OCI-M2 (cell line): ENCODE data around the gene CABP7.

Source experiments
- DNase-seq: peaks from one replicate; lab custom pipeline; 2025; ENCODE audit not compliant: unreplicated experiment; lab: John Stamatoyannopoulos, UW

CABP7 gene

DNA sequence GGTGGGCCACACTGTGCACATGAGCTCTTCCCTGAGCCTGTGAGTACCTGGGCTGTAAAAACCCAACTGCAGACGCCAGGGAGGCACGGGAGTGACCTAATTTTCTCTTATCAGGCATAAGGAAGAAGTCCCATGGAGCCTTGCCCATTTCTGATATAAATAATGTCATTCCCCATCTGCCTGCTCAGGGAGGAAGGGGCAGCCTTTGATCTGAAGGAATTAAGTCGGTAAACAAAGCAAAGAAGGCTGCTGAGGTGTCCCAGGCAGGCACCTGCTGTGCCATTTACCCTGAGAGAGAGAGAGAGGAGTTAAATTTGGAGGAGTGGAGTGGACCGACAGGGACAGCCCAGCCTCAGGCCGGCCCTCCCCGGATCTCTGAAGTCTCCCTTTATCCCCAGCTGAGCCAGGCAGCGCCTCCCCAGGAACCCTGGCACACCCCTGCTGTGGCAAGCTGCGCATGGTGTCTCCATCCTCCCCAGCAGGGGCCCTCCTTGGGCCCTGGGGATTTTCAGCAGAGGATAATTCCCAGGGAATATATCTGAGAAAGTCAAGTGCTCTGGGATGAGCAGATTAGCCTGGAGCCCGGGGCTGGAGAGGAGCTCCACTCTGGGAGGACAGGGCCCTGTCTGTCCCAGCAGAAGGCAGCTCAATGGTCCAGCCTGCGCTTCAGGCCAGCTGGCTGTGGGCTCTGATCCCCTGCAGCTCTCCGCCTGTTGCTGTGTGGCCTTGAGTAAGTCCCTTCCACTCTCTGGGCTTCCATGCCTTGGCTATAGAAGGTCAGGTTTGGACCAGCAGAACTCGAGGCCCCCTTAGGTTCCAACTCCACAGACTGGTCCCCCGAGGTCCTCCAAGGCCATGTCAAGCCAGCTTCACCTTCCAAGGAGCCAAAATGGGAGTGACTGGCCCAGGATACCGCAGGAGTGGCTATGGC lies 17.5 kb upstream of the CABP7 start:
- DNase-seq: no peak

GRCh38 chr22:29702931-29703501 lies 16.8 kb upstream of the CABP7 start:
- DNase-seq: no peak

DNA sequence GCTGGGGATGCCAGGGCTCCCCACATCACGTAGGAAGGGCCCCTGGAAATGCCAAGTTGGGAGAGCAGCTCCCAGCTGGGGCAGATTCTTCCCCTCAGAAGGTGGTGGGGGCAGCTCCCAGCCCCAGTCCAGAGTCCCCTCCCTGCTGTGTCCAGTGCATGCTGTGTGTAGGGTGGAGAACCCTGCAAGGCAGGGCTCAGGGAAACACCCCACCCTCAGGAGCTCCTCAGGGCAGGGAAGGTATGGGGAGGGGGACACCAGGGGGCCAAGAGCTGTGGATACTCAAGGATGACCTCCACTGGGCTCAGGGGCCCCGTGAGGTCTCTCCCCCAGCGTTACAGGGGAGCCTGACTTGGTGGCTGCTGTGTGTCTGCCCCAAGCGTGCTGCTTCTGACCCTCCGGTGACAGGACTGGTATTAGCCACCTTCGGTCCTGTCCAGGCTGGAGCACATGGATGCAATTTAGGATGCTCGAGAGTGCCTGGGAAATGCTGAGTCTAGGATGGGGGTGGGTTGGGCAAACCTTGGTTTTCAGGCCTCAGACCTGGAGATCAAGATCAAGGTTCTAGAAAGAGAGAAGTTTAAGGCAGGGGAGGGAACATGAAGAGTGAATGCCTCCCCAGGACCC lies 16.1 kb upstream of the CABP7 start:
- no peak for DNase-seq

- no peak for DNase-seq
Measured at GRCh38 chr22:29704528-29705285, 15.1 kb upstream of the CABP7 start.

DNA sequence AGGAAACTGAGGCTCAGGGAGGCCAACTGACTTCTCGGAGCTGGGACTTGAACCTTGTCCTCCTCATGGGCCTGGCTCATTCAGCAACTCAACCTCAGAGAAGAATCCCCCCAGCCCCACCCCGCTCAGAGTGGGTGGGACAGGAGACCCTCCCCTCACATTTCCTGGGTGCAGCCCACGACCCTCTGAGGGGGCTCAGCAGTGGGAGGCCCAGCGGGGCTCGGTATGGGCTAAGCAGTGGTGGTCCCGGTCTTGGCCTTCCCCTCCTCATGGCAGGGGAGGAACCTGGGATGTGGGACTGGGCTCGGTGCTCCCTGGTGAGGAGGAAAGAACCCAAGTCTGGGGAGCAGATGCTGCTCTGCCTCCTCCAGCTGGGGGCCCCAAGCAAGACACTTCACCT lies 14.2 kb upstream of the CABP7 start:
- no peak for DNase-seq

DNA sequence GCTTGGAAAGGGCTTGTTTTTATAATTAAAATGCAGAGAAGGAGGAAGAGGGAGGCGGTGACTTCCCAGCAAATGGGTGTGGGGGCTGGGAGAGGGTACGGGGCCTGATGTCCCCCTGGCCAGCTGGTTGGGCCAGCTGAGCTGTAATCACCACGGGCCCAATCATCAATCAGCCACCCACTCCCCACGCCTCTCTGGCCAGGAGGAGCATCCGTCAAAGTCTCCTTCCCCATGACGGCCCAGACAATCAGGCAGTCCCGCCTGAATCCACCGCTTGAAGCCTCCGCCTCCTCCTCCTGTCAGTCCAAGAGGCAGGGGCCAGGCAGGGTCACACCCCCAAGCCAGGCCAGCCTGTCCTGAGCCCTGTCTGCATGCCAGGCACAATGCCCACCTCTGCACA lies 13.3 kb upstream of the CABP7 start:
- DNase-seq: no peak

DNA sequence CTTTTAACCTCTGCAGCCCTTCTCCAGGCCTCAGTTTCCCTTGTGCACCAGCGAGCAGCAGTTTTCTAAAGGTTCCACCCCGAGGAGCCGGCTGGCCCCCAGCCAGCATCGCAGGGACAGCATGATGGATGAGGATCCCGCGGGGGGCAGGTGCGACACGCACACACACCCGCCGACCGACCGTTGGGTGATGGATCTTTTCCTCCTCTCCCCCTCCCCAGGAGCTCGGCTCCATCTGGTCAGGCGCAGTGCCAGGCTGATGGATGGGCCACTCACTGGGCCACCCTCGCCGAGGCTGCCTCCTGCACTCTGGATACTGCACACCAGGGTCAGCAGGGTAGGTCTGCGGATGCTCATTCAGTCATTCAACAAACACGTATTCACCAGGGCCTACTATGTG lies 12.8 kb upstream of the CABP7 start:
- no peak for DNase-seq

DNA sequence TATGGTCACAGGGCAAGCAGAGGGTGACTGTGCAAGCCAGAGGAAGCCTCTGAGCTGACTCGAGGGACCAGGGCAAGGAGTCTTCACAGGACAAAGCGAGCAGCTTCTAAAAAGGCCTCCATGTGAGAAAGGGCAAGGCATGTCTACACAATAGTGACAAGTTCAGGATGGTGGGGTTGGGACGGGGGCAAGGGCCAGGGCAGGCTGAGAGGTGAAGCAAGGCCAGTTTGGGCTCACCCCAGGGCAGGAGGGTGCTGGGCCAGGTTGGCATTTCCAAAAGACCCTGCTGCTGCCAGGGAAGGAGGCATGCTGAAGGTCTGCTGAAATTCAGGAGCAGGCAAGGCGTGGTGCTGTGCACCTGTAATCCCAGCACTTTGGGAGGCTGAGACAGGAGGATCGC lies 12.3 kb upstream of the CABP7 start:
- no peak for DNase-seq

- no peak for DNase-seq
Measured at GRCh38 chr22:29710193-29710592, 9.6 kb upstream of the CABP7 start.

DNA sequence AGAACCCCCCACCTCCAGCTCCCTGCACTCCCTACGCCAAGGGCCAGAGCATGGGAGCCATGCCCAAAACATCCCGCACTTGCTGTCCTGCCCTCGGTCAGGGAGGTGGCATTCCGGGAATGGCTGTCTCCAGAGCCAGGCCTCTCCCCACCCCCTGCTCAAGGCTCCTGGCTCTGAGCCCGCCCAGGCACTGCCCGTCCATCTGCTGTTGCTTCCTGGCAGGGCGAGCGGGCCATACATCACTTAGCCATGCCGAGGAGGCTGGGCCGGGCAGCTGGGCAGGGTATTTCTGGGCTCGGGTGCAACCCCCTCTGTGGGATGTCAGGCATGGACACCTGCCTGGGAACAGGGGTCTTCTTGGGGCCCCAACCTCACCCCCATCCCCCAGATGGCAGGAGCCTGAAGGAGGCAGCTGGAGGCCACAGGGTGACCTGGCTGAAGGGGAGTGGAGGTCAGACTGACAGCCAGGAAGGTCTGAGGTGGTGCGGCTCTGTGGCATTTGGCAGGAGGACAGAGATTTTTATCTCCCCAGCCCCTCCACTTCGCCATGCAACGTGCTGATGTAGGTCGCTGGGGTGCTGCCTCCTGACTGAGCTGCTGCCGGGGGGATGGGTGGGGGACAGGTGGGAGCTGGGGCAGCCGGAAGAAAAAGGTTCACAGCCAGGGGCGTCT lies 8.7 kb upstream of the CABP7 start:
- DNase-seq: no peak

- DNase-seq: no peak
Measured at GRCh38 chr22:29712119-29712518, 7.7 kb upstream of the CABP7 start.

DNA sequence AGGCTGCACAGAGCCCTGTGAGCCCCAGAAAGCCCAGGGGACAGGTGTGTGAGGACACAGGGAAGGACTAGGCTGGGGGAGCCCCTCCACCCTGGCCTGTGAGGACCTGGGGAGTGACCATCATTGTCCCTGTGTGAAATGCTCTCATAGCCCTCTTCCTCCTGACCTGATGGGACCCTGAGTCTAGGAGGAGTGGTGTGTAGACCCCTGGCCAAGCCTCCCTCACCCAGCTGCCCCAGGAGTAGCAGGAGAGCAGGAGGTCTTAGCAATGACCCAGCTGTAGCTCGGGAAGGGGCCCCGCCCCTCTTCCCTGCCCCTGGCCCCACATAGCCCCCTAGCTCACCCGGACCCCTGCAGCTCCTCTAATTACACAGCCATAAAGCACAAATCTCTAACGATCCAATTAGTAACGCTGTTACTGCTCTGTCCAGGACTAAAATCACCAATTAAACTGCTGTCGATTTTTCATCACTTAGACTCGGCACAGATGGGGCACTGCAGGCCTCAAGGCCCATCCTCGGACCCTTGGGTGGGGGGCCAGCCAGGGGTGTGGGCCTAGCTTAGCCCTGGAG lies 6.6 kb upstream of the CABP7 start:
- DNase-seq: no peak

DNA sequence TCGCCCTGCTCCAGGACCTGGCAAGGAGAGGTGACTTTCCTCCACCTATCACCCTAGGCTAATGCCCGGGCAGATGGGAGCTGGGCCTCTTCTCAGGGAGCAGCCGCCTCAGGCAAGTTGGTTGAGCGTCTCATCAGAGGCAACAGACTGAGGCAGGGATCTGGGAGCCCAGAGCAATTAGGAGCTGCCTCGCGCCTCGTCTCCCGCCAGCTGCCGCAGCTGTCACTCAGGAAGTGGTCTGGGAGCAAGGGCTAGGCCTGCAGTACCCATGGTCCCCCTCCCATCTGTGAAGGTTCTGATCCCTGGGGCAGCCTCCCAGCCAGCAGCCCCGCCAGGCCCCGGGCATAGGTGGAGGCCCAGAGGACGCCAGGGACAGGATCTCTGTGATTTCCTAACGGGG lies 4.6 kb upstream of the CABP7 start:
- no peak for DNase-seq

DNA sequence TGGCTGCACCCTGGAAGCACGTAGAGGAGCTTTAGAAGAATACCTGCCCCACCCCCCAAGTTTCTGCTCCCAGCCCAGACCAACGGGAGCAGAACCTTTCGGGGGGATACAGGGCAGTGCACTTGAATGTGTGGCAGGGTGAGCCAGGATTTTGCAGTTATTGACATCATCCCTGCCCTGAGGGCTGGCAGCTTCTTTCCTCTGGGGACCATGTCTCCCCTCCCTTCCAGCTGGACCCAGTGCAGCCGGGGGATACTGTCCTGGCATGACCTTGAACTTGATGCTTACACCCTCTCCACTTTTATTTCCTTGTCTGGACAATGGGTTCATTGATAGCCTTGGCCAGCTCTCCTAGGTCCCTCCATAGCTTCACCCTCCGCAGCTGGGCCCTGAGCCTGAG lies 4.1 kb upstream of the CABP7 start:
- DNase-seq: no peak

GRCh38 chr22:29716814-29717545 lies 2.8 kb upstream of the CABP7 start:
- no peak for DNase-seq

DNA sequence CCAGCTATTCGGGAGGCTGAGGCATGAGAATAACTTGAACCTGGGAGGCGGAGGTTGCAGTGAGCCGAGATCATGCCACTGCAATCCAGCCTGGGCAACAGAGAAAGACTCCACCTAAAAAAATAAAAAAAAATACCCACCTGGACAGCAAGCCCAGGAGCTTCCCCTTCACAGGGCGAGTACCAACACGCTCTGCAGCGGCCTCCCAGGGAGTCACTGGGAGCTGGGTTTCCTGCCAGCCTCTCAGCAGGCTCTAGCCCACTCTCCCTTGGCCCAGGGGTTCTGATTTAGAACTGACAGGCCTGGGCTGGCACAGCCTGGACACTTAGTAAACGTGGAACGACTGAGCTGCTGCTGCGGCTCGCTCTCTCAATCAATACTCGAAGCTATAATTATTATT lies 2.0 kb upstream of the CABP7 start:
- no peak for DNase-seq

DNA sequence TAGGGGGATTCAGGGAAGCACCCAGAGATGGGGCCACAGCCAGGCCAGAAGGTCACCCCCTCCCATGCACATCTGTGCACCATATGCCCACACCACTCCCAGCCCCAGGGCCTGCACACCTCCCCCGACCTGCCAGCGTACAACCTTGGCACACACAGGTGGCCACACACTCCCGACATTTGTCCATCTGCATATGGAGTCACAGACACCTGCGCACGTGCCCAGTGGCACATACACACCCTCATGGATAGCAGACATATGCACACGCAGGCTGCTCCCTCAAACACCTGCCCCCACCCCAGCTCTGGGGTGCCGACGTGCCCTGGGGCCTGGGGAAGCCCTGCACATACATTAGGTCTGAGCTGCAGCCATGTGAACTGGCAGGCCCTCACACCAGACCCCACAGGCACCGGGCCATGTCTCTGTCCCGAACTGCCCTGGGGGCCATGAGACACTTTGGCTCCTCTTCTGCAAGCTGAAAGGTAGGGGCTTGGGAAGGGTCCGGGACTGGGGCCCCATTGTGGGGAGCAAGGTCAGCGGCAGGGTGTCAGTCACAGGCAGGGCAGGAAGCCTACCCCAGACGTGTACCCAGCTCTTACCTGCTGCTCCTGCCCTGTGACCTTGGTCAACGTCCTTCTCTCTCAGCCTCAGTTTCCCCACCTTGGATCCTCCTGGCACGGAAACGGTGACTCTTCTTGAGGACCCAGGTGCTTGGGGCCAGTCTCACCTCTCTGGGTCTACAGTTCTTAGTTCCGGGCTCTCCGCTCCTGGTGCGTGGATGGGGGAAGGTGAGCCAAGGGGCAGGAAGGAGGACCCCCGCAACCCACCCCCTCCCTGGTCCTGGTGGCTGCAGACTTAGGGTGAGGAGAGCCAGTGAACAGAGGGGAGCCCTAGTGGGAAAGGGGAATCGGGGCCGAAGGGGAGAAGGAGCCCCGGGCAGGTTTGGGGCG lies 579 bp upstream of the CABP7 start:
- no peak for DNase-seq

DNA sequence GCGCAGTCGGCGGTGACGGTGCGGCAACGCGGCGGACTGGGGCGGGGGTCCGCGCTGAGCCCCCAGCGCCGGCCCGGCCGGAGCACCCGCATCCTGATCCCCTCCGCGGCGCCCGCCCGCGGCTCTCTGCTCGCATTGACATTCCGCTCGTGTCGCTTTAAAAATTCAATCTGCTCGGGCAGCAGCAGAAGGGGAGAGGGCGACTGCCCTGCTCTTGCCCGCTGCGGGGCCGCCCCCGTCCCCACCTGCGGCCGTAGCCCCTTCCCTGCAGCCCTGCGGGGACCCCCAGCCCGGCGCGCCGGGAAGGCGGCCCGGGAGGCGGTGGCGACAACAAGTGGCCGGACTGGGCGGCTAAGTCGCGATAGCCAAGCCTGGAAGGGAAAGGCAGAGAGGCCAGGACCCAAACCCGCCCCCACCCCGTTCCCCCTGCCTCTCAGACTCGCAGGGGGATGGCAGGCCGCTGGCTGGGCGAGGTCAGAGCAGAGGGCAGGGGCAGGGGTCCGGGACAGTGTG lies 1.1 kb downstream of the CABP7 start:
- DNase-seq: no peak

DNA sequence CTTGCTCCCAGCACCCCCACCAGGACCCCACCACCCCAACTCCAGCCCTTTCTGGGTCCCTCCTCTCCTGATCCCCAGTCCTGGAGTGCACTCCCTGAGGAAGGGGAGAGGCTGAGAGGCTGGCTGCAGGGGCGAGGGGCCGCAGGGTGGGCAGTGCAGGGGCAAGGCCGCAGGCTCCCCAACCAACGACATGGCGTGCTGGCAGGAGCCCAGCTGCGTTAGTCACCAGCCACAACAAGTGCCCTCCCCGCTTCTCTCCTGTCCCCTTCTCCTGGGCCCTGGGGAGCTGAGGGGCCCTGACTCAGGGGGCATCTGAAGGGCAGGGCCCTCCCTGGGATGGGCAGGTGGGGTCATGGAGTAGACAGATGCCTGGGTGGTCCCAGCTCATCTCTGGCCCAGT lies 2.3 kb downstream of the CABP7 start:
- no peak for DNase-seq
